NCI-H2196 treated with DMSO at 0.1 percent for 48 hours (cell line): ENCODE measurements around the gene PRDM15.

Source experiments
- DNase-seq: peaks from one replicate; lab custom pipeline; 2025; ENCODE audit not compliant: unreplicated experiment; lab: John Stamatoyannopoulos, UW

Gene PRDM15

GRCh38 chr21:41827951-41828883 lies 50.9 kb downstream of the PRDM15 start:
- no peak for DNase-seq

- no peak for DNase-seq
Measured at GRCh38 chr21:41825881-41826280, 53.3 kb downstream of the PRDM15 start.

DNA sequence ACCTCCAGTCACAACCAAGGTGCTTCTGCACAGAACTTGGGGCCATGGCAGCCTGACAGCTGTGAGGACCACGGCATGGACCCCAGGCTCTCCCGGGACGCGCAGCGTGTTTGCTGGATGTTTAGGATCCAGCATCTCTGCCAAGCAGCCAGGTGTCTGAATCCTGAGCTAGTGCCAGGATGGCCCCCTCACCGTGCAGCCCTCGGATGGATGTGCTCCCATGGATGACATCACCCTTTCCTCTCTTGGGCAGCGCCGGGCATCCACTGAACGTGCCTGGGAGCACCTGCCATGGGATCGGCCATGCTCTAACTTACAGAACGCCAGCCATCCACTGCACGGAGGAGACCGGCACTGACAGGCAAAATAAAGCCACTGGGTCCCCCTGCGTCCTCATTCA lies 53.9 kb downstream of the PRDM15 start:
- no peak for DNase-seq

GRCh38 chr21:41824466-41825207 lies 54.5 kb downstream of the PRDM15 start:
- no peak for DNase-seq

GRCh38 chr21:41823906-41824305 lies 55.2 kb downstream of the PRDM15 start:
- no peak for DNase-seq

GRCh38 chr21:41823166-41823565 lies 56.0 kb downstream of the PRDM15 start:
- DNase-seq: no peak

DNA sequence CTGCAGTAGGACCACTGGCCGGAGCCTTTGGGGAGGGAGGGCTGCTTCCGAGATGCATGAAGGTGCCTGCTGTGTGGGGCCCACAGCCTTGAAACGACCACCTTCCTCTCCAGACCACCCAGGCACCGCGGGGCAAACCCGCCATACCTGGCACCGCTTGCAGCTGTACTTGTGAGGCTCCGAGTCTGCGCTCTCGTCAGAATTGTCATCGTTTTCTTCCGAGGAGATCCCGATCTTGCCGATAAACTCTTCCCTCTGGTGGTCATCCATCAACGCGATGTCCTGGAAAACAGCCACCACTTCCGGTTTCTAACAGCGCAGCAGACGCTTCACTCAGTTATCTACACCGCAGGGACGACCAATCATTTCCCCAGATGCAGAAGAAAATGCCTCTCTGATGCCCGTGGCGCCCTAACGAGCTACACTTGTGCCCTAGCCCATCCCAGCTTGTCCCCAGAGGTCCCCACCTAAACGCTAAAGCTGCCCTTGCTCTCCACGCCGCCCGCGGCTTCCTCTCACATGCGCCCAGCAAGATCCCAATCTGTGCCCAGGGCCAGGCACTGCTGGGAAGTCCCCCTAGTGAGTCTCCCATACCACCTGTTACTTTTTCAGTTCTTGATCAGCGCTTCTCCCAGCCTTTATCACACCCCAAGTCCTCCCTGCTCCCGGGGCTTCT lies 57.2 kb downstream of the PRDM15 start:
- DNase-seq: no peak

DNA sequence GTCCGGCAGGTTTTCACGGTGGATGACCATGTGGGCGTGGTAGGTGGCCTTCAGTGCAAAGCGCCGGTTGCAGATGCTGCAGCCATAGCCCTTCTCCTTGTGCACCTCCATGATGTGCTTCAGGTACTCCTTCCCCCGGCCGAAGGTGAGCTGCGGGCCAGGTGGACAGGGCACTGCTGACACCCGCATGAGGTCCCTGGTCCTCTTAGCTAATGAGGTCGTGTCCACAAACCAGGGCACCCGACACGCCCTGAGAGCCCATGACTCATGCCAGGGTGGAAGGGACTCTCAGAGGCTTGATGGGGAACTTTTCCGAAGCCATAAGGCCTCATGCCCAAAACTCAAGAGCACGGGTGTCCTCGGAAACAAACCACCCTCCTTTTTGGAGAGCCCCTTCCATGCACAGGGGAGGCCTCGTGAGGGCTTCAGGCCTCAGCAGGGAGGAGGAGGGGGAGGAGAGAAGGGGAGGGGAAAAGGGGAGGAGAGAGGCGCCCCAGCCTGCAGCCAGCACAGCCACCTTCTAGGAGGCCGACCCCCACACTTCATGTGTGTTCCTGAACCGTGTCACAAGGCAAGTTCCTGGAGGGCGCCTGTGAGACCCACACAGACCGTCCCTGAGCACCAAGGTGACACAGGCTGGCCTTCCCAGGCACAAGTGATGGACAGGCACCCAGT lies 57.9 kb downstream of the PRDM15 start:
- no peak for DNase-seq

DNA sequence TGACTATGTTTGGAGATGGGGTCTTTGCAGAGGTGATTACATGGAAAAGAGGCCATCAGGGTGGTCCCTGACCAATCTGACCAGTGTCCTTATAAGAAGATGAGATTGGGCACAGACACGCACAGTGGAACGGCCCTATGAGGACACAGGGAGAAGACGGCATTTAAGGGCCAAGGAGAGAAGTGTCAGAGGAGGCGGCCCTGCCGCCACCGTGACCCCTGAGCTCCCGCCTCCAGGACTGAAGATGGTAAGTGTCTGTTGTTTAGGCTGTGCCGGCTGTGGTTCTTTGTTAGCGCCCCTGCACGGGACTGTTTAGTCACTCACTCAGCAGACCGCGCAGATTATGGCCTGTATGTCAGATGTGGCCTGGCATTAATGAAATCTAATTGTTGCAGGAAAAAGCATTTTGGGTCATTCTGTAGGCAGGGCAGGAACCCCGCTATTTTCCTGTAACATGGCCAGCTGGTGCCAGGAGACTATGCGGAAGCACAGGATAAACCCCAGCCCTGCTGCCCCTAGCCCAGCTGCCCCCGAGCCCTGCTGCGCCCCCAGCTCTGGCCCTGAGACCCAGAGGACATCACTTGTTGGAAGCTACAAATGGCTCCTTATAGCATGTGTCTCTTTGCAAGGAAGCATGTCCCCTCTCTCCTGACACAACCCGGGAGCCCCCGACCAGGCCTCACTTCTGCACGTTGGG lies 58.6 kb downstream of the PRDM15 start:
- DNase-seq: no peak

DNA sequence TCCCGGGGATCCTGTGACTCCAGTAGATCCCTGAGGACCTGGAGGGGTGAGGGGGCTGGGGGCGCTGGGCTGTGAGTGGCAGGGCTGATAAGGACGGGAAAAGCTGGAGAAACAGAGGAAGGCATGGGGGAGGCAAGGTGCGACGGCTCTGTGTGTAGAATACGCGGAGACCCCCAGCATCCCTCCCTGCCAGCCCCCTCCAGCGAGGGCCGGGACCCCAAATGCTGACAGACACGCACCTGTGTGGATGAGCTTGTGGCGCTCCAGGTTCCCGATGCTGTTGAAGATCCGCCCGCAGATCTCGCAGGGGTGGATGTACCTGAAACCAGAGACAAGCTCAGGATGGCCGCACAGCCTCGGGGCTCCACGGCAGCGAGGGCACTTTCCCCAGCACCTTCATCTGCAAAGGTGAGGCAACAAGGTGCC lies 59.3 kb downstream of the PRDM15 start:
- DNase-seq: no peak

GRCh38 chr21:41819236-41819855 lies 59.8 kb downstream of the PRDM15 start:
- no peak for DNase-seq

GRCh38 chr21:41817877-41818855 lies 61.0 kb downstream of the PRDM15 start:
- no peak for DNase-seq

GRCh38 chr21:41817228-41817627 lies 61.9 kb downstream of the PRDM15 start:
- DNase-seq: peak; percentile 55

DNA sequence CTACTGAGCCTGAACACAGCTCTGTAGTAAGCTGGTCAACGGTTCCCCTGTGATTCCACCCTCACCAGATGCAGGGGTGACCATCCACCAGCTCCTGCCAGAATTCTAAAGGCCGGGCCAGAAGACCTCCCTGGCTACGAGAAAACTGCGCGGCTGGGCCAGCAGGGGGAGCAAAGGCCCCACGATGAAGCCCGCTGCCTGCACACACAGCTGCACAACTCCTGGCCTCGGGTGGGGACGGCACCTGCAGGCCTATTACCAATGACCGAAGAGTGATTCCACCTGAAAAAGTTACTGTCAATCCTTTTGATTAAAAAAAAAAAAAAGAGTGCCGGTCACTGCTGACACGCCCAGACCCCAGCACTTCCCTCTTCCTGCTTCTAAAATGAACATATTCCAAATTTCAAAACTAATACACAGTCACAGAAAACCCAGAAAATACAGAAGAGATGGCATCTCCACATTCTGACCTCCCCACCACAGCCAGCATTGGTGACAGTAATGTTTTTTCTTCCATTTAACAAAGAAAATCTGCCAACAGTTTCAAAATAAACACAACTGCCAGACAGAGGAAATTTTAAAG lies 62.5 kb downstream of the PRDM15 start:
- DNase-seq: no peak

DNA sequence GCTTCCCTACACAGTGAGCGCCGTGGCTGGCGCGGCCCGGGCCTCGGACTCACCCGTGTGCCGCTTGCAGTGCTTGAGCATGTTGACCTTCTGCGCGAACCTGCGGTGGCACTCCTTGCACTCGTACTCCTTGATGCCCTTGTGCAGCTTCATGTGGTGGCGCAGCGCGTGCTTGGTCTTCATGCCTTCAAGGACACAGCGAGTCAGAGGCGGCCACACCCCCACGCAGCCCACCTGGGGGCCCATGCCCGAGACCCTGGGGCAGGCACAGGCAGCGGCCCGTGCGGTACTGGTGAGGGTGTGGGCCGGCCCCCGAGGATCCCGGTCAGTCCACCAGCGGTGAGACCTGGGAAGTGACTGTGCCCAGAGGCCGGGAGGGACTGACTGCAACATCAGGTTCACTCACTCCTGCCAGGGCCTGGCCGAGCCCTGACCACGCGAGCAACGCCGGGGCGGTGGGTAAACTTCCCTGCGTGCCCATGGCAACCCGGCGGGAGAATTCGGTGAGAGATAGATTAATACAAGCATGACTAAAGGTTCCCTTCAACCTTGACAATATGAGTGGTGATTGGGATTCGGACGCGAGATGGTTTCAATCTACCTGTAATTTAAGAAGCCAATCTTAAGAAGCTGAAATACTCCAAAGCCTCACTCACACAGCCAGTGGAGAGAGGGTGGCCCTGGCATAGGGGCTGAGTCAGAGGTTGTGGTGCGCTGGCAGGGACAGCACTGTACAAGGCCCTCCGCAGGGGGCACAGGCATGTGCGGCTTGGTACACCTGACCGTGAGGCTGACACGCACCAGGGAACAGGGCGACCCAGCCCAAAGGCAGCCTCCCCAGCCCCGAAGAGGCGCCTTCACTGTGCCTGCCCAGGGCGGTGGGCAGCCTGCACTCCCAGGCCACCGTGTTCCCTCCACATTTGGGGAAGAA lies 63.2 kb downstream of the PRDM15 start:
- DNase-seq: no peak

GRCh38 chr21:41813226-41813625 lies 65.9 kb downstream of the PRDM15 start:
- no peak for DNase-seq

DNA sequence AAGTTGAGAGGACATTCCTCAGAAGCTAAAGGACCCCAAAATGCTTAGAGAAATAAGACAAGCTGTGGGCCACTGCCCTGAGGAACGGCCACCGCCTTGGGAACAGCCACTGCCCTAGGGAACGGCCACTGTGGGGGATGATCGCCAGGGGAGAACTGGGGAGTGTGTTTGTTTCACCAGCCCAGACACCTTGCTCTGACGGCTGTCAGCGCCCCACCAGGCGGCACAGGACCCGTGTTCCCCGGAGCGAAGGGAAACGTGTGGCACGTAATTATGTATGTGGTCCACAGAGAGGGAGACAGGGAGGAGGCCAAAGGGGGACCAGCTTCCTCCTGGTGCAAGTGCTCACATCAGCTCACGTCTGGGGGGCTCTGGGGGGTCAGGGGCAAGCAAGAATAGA lies 66.5 kb downstream of the PRDM15 start:
- no peak for DNase-seq

DNA sequence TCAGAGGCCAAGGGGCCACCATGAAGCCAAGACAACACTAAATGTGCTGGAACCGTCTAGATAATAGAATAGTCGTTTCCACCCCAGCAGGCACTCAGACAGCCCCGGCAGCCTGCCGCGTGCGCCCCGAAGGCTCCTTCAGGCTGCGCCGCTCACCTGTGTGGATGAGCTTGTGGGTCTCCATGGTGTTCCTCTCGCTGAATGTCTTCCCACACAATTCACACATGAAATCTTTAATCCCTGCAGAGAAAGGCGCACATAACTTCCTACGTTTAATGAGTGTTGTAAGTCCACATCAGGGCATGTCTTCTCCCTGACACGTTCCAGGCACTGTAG lies 68.6 kb downstream of the PRDM15 start:
- no peak for DNase-seq
